HG02981 (cell line): ENCODE data around the gene PCARE.
"Not testable (repeated sequence)": the region's sequence is repeated elsewhere in the genome, so short reads cannot be mapped to it uniquely, and the experiment has no call there.

Source experiments
- ATAC-seq: cut with Tn5 transposase; IDR thresholded peaks from one replicate; pipeline ENCODE4 v1.9.1; 2021; ENCODE audit warnings: mild to moderate bottlenecking, moderate library complexity; ENCODE audit not compliant: unreplicated experiment

Gene PCARE

DNA sequence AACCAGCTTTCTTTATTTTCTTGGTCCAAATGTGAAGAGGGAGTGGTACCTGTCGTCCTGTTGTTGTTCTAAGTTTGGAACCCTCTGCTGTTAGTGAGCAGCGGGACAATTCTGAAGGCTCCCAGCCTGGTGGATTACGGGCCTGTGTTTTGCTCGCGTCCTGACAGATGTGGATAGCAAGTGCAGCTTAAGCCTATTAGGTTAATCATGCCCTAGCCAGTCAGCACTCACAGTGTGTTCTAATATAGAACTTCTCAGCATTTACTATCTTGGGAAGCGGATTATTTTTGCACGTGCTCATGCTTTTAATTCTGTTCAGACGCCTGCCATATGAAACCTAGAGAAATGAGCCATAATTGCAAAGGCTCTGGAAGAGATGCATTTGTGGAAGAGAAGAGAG lies at the start of gene PCARE:
Gene PCARE, minus strand, starts transcription at position 113 of the 400 bp plus-strand sequence. CDS start 262 bp downstream, outside the sequence.
- no peak for ATAC-seq

DNA sequence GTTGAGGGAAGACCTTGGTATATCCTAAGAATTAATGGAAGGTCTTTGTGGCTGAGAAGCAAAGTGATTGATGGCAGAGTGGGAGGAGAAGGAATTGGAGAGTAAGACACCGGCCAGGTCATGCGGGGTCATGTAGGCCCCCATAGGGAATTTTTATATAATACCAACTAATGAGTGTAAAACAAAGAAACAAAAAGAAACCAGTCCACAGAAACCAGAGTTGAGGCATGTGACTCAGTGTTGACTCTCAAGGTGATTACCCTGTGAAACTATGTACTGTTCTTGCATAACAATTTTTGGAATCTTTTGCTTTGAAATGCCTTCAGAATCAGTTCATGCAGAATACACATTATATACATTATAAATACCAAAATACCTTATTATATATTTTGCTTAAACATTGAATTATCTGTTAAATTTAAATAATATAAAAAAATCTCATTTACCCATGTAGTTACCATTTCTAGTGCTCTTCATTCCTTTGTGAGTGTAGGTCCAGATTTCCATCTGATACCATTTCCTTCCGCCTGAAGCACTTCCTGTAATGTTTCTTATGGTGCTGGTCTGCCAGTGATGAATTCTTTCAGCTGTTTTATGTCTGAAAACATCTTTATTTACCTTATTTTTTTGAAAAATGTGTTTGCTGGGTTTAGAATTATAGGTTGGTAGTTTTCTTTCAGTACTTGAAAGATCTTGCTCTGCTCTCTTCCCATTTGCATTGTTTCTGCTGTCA lies 49.5 kb upstream of the PCARE start:
- ATAC-seq, result no peak

DNA sequence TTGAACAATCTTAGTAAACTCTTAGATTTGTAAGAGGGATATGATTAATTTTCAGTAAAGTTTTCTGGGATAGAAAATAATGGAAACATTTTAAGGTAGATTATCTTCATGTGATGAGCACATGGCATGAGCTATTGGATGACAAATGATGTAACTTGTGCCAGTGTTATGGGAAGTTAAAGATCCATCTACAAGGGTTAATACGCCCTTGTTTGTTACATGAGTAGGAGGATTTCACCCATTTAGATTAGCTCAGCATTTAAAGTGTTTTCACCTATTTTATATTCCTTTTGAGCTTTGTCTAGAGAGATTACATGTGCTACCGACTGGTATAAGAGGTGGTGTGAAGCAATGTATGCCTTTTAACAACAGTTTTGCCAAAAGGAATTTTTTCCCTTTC lies 46.5 kb upstream of the PCARE start:
- ATAC-seq, result no peak

GRCh38 chr2:29119211-29119610 lies 44.9 kb upstream of the PCARE start:
- ATAC-seq, result no peak

- no peak for ATAC-seq
These were observed 43.4 kb upstream of the PCARE start for GRCh38 chr2:29117636-29118303.

- ATAC-seq, result peak; percentile 40
These were observed 41.8 kb upstream of the PCARE start for GRCh38 chr2:29115797-29116781.

- peak; percentile 29 for ATAC-seq
These were observed 40.8 kb upstream of the PCARE start, which contains the start of gene CLIP4 for GRCh38 chr2:29114946-29115609. CLIP4 (plus strand) TSS chr2:29115415; CDS start chr2:29121389, 5,974 bp downstream.

DNA sequence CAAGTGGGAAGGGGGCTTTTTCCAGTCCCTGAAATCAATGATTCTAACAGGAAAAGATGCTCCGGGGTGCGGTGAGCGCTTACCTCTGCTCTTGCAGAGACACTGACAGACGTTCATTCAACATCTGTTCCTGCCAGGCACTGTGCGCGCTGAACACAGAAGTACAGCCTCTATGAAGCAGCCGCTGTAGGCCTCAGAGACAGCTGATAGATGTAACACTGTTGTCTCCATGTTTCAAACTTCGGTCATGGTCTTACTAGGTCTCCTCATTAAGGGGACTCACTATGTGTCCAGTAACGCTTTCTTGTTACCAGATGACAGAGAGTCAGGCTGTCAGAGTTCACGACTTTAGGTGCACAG lies 40.2 kb upstream of the PCARE start:
- no peak for ATAC-seq

DNA sequence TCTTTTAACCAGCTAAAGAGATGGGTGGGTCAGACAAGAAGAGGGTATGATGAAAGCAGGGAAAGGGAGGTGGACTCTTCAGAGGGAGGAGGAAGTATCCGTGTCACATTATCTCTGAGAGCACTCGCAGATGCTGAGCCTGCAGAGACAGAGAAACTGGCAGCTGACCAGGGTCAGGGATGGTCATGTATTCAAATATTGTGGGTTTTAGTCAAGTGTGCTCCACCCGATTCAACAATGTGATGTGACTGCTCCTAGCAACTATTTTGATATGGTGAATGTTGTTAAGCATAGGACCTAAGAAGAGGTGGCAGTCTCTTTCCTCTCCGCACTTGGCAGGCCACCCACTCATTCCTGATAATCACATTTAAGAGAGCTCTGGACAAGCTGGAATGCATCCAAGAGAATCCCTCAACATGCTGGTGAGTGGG lies 39.6 kb upstream of the PCARE start:
- ATAC-seq, result no peak

DNA sequence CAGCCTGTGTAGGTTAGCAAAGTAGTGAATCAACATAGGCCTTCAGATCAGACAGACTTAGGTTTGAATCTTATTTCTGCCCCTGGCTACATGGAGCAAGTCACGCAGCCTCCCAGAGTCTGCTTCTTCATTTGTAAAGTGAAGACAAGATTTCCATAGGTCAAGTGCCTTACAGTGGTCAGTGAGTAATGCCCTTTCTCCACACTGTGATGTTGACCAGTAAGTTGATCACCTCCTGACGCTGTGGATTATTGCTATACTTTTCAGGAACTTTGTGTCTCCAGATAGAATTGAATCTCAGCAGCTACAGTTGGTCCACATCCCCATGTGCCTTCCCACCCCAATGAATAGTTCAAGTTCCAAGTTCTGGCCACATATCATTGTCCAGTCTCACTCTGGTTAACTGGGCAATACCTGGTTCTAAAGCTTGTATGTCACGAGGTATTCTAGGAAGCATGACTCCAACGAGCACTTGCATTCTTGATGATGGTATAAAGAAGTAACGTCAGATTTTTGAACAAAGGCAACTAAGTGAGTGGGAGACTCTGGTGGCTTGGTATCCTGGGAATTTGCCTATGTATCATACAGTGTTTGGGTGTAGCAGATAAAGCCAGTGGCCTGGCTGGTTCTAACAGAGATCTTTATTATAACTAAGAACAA lies 38.8 kb upstream of the PCARE start:
- no peak for ATAC-seq

- no peak for ATAC-seq
These were observed 38.1 kb upstream of the PCARE start for GRCh38 chr2:29112379-29112778.

DNA sequence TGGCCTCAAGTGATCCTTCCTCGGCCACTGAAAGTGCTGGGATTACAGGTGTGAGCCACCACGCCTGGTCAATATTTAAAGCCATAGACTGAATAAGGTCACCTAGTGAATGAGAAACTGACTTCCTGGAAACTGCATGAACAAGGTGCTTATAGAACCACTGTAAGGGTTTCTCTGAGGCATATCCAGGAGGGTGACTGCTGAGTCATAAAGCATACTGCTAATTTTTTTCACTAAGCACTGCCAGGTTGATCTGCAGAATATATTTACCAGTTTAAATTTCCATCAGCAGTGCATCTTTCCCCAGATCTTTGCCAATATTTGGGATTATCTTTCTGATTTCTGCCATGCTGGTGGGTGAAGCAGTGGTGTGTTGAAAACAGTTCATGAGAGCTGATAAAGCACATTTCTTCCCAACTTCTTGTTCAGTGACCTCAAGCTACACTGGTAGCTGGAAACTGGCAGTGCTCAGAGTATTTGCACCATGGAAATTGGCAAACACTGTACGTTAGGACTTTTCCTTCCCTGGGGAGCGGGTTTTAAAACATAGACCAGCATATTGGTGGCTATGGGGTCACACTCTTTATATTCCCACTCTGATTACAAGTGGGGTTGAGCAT lies 36.7 kb upstream of the PCARE start:
- peak; percentile 33 for ATAC-seq

- ATAC-seq, result no peak
These were observed 34.9 kb upstream of the PCARE start for GRCh38 chr2:29109246-29109645.

DNA sequence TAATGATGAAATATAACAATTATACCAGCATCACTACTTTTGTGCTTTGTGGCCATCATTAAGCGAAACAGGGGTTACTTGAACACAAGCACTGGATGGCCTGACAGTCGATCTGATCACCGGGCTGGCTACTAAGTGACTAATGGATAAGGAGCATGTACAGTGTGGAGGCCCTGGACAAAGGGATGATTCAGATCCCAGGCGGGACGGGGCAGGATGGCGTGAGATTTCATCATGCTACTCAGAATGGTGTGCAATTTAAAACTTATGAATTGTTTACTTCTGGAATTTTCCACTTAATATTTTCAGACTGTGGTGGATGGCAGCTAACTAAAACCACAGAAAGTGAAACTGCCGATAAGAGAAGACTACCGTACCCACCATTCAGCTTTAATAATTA lies 33.9 kb upstream of the PCARE start:
- no peak for ATAC-seq

- not testable (repeated sequence) for ATAC-seq
These were observed 33.2 kb upstream of the PCARE start for GRCh38 chr2:29107547-29107946.

- no peak for ATAC-seq
These were observed 32.7 kb upstream of the PCARE start for GRCh38 chr2:29106980-29107388.

DNA sequence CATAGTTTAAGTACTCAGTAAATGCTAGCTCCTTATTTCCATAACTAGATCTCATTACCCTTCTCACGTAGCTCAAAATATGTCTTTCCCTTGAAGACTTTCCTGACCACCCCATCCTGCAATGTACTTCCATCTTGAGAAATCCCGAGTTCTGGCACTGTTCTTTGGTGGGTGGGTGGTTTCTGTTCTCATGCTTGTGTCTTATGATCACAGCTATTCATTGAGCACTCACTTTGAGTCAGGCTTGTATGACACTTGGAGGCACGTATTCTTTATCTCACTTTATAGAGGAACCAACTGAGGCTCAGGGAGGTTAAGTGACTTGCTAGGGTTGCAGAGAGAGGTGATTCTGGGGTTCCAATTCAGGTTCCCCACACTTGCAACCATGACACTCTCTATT lies 31.9 kb upstream of the PCARE start:
- no peak for ATAC-seq

DNA sequence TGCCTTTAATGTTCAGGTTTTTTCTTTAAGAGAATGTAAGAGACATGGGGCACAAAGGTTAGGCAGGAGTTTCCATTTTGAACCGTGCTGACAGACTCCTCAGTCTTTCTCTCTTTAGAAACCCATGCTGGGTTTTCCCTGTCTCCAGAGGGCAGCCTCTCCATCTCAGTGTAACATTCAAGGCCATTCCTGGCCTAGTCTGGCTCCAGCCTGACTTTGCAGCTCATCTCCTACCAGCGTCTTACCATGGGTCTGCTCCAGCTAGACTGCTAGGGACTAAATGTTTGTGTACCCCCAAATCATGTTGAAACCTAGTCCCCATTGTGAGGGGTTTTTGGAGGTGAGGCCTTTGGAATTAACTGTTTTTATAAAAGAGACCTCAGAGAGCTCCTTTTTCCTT lies 31.1 kb upstream of the PCARE start:
- ATAC-seq, result no peak

DNA sequence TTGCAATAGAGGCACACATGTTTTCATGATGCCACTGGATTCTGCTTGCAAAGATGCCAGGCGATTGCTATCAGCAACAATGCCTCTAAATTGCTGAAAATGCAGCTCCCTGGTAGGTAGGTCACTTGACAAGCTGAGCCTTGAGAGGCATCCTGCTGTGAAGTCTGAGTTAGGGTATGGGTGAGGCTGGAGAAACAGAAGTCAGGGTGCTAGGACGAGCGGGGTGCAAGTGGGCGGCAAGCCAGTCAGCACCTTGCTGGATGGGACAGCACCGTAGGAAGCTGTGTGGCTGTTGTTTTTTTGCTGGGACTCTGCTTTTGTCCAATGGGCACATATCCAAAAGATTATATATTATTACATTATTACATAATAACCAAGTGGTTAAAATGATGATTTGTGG lies 30.4 kb upstream of the PCARE start:
- ATAC-seq, result no peak

- ATAC-seq, result no peak
These were observed 26.2 kb upstream of the PCARE start for GRCh38 chr2:29100564-29100963.
